Panc1 (cell line): ENCODE results near the gene SLC7A1. TPM values are rescaled to one million over a fixed set of nuclear protein-coding genes. Genes with fewer than 3 reads are reported as not detected.

ENCODE experiments used
- ATAC-seq: fragments of 200-7000 bp; cut with Tn5 transposase; 2 replicates; pipeline ENCODE4 v1.9.1; 2020; ENCODE audit warnings: mild to moderate bottlenecking, moderate library complexity
- BruUV-seq: library from RNA; stranded (reverse); fragments of 400-500 nt; replicated peaks from 2 replicates; lab custom pipeline; 2021; lab: Mats Ljungman, UMichigan
- CTCF ChIA-PET: fragments of 300-600 bp; sonication (Branson Sonifier 250); formaldehyde crosslinking; loops from one replicate; lab custom pipeline; 2022; ENCODE audit warnings: antibody characterized with exemption; lab: Charles Lee
- POLR2A ChIA-PET: fragments of 300-600 bp; sonication (Branson Sonifier 250); formaldehyde crosslinking; loops from one replicate; lab custom pipeline; 2022; ENCODE audit warnings: antibody characterized with exemption; lab: Charles Lee
- DNase-seq: peaks from one replicate; pipeline ENCODE4 v3.0.0-alpha.2; 2010; ENCODE audit warnings: low read depth, low spot score
- H3K27ac ChIP-seq: 2 replicates; pipeline ENCODE4 v1.5.1; 2011; ENCODE audit warnings: mild to moderate bottlenecking, low read length, inconsistent platforms
- H3K27me3 ChIP-seq: fragments of 200-500 bp; sonication (Bioruptor generic); 2 replicates; pipeline ENCODE4 v1.6.0; 2014; ENCODE audit warnings: low read length, inconsistent platforms; ENCODE audit not compliant: control insufficient read depth, insufficient read depth
- H3K36me3 ChIP-seq: fragments of 200-500 bp; sonication (Bioruptor generic); 2 replicates; pipeline ENCODE4 v1.5.1; 2014; ENCODE audit warnings: inconsistent platforms, mild to moderate bottlenecking, low read length, moderate library complexity; ENCODE audit not compliant: control insufficient read depth, insufficient read depth
- H3K4me1 ChIP-seq: 2 replicates; pipeline ENCODE4 v1.5.1; 2011; ENCODE audit warnings: inconsistent platforms, mild to moderate bottlenecking, low read length, moderate library complexity; ENCODE audit not compliant: control insufficient read depth, insufficient read depth
- H3K4me3 ChIP-seq, 2 experiments: 2 replicates each; pipeline ENCODE4 v1.5.1; 2011 to 2012; ENCODE audit warnings: low read depth in 2 of 2, low read length in 2 of 2, mild to moderate bottlenecking in 2 of 2, inconsistent platforms in 1 of 2, moderate library complexity in 1 of 2
- H3K9me3 ChIP-seq: fragments of 200-500 bp; sonication (Bioruptor generic); 2 replicates; pipeline ENCODE4 v1.5.1; 2014; ENCODE audit warnings: low read depth, mild to moderate bottlenecking, inconsistent platforms, low read length, moderate library complexity; ENCODE audit not compliant: control insufficient read depth, insufficient read depth
- CTCF ChIP-seq: fragments of 450-650 bp; IDR thresholded peaks from 2 replicates; pipeline ENCODE4 v1.5.1; 2017; ENCODE audit warnings: mild to moderate bottlenecking
- POLR2AphosphoS5 ChIP-seq: IDR thresholded peaks from 2 replicates; pipeline ENCODE4 v1.6.1; 2012; ENCODE audit warnings: mild to moderate bottlenecking, low read depth, low read length, moderate library complexity
- REST ChIP-seq, 2 experiments: IDR thresholded peaks; 2 replicates each; pipeline ENCODE4 v1.6.1; 2011 to 2012; ENCODE audit warnings: low read depth in 2 of 2, control low read depth in 1 of 2, low read length in 1 of 2, mild to moderate bottlenecking in 1 of 2, moderate library complexity in 1 of 2; ENCODE audit not compliant: insufficient read depth in 1 of 2
- SIN3A ChIP-seq: IDR thresholded peaks from 2 replicates; pipeline ENCODE4 v1.6.1; 2012; ENCODE audit warnings: low read depth, mild to moderate bottlenecking, low read length, moderate library complexity, borderline replicate concordance; ENCODE audit not compliant: insufficient read depth
- TCF7L2 ChIP-seq: IDR thresholded peaks from 2 replicates; pipeline ENCODE4 v1.6.1; 2011; ENCODE audit warnings: mild to moderate bottlenecking, low read depth, low read length, inconsistent platforms
- in situ Hi-C: cut with HindIII; loops from 2 replicates; pipeline ENCODE4 v1.10.0; 2016; ENCODE audit warnings: low sequenced_read_pairs, low pct_unique_long_range_greater_than_20kb
- intact Hi-C: fragments of 100-400 bp; cut with micrococcal nuclease; formaldehyde crosslinking; loops from one replicate; pipeline ENCODE4 v1.10.0; 2022; ENCODE audit not compliant: unreplicated experiment
- total RNA-seq: library from RNA; stranded (reverse); gene quantifications from one replicate; pipeline ENCODE4 v1.2.1, GENCODE V29; 2021; ENCODE audit not compliant: unreplicated experiment

The SLC7A1 gene
- total RNA-seq, 1 experiment from 2014 or later, result 63.3 TPM

- ATAC-seq (no peak), DNase-seq (no peak)
- ChIA-PET POLR2A (no interaction called here), CTCF (no interaction called here)
- no peak overlapping the region for H3K27ac ChIP-seq
- no peaks in the 10 kb centered on the region for H3K36me3 ChIP-seq
- no peaks in the 10 kb centered on the region for H3K9me3 ChIP-seq
- no peak overlapping the region for H3K4me3 ChIP-seq
- TF ChIP-seq SIN3A (no peak), REST (IDR thresholded peaks at IDR 0.05; ENCODE audit: insufficient read depth in 1 of 2, low read depth in 2 of 2, low read length in 1 of 2) (no peak), TCF7L2 (no peak), CTCF (no peak), POLR2AphosphoS5 (no peak)
- H3K4me1 ChIP-seq, result no peaks in the 10 kb centered on the region
- in situ Hi-C loops (no loop called here), intact Hi-C loops (no loop called here)
- BruUV-seq, result no TSS peak
- no peaks in the 10 kb centered on the region; the same call in 1 of the 2 replicates for H3K27me3 ChIP-seq
Observed at GRCh38 chr13:29494520-29494919, 101.0 kb downstream of the SLC7A1 start.

GRCh38 chr13:29493796-29494195 lies 101.7 kb downstream of the SLC7A1 start:
- Histone ChIP-seq H3K4me3 (no peak overlapping the region), H3K27me3 (no peaks in the 10 kb centered on the region; the same call in 1 of the 2 replicates), H3K4me1 (no peaks in the 10 kb centered on the region), H3K36me3 (no peaks in the 10 kb centered on the region), H3K27ac (no peak overlapping the region), H3K9me3 (no peaks in the 10 kb centered on the region)
- intact Hi-C loops (no loop called here), in situ Hi-C loops (no loop called here)
- DNase-seq (no peak), ATAC-seq (no peak)
- POLR2A ChIA-PET, result no interaction called here
- TF ChIP-seq POLR2AphosphoS5, result no peak
- BruUV-seq, result no TSS peak
- CTCF ChIA-PET, result no interaction called here

- ATAC-seq (no peak), DNase-seq (no peak)
- no peaks in the 10 kb centered on the region; the same call in 1 of the 2 replicates for H3K27me3 ChIP-seq
- TF ChIP-seq POLR2AphosphoS5 (no peak), TCF7L2 (no peak), CTCF (no peak), REST (IDR thresholded peaks at IDR 0.05; ENCODE audit: insufficient read depth in 1 of 2, low read depth in 2 of 2, low read length in 1 of 2) (no peak), SIN3A (no peak)
- no peaks in the 10 kb centered on the region for H3K9me3 ChIP-seq
- no peak overlapping the region for H3K27ac ChIP-seq
- POLR2A ChIA-PET, result no interaction called here
- no peaks in the 10 kb centered on the region for H3K4me1 ChIP-seq
- BruUV-seq, result no TSS peak
- H3K4me3 ChIP-seq, result no peak overlapping the region
- CTCF ChIA-PET, result no interaction called here
- in situ Hi-C loops (no loop called here), intact Hi-C loops (no loop called here)
- no peaks in the 10 kb centered on the region for H3K36me3 ChIP-seq
Observed at GRCh38 chr13:29491248-29491647, 104.2 kb downstream of the SLC7A1 start.
